ENCODE measurements around the gene COX7A2L.

The COX7A2L gene

GRCh38 chr2:42312106-42312505 lies 48.9 kb downstream of the COX7A2L start:
- no peak for TF ChIP-seq CTCF (IDR thresholded peaks at IDR 0.05; ENCODE audit: extremely low read depth, missing control alignments)

GRCh38 chr2:42310007-42310515 lies 51.0 kb downstream of the COX7A2L start:
- TF ChIP-seq CTCF (IDR thresholded peaks at IDR 0.05; ENCODE audit: extremely low read depth, missing control alignments): no peak
- DNase-seq (ENCODE audit: low spot score): no peak

More at GRCh38 chr2:42312106-42312505, 48.9 kb downstream of the COX7A2L start:
- DNase-seq (ENCODE audit: low spot score): no peak

- DNase-seq (ENCODE audit: low spot score): no peak
- TF ChIP-seq CTCF (IDR thresholded peaks at IDR 0.05; ENCODE audit: extremely low read depth, missing control alignments): no peak
Measured at GRCh38 chr2:42309366-42309765, 51.7 kb downstream of the COX7A2L start.

GRCh38 chr2:42307180-42307579 lies 53.8 kb downstream of the COX7A2L start:
- TF ChIP-seq CTCF (IDR thresholded peaks at IDR 0.05; ENCODE audit: extremely low read depth, missing control alignments): no peak
- no peak for DNase-seq (ENCODE audit: low spot score)

GRCh38 chr2:42304059-42304713 lies 56.8 kb downstream of the COX7A2L start:
- DNase-seq (ENCODE audit: low spot score): no peak
- TF ChIP-seq CTCF (IDR thresholded peaks at IDR 0.05; ENCODE audit: extremely low read depth, missing control alignments): no peak

GRCh38 chr2:42303252-42303651 lies 57.8 kb downstream of the COX7A2L start:
- TF ChIP-seq CTCF (IDR thresholded peaks at IDR 0.05; ENCODE audit: extremely low read depth, missing control alignments): no peak
- DNase-seq (ENCODE audit: low spot score): no peak

GRCh38 chr2:42300527-42300926 lies 60.5 kb downstream of the COX7A2L start:
- TF ChIP-seq CTCF (IDR thresholded peaks at IDR 0.05; ENCODE audit: extremely low read depth, missing control alignments): no peak

More at GRCh38 chr2:42300527-42300926, 60.5 kb downstream of the COX7A2L start:
- DNase-seq (ENCODE audit: low spot score): no peak
